ENCODE measurements around the gene SMAD4.

DNA sequence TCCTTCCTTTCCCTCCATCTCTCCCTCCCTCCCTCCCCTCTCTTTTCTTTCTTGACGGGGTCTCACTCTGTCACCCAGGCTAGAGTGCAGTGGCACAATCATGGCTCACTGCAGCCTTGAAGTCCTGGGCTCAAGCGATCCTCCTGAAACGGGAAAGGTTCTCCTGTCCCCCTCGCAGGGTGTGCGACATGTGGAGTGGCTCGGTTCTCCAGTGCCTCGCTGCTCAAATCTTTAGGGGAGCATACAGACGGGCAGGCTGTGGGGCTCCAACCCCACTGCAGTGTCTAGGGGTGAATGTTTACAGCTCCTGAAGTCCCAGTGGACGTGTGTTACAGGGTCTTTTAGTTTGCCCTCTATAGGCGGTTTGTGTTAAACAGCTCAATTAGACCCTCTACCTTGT, 93.5 kb downstream of the SMAD4 start:
- TF ChIP-seq EP300 (IDR thresholded peaks at IDR 0.05; ENCODE audit: borderline replicate concordance in 1 of 2, low read depth in 2 of 2, low read length in 2 of 2) (no peak), POLR2A (IDR thresholded peaks at IDR 0.05; ENCODE audit: control extremely low read depth in 1 of 2, low read depth in 2 of 2, low read length in 2 of 2) (no peak)
- TF ChIP-seq, protein P1, sequence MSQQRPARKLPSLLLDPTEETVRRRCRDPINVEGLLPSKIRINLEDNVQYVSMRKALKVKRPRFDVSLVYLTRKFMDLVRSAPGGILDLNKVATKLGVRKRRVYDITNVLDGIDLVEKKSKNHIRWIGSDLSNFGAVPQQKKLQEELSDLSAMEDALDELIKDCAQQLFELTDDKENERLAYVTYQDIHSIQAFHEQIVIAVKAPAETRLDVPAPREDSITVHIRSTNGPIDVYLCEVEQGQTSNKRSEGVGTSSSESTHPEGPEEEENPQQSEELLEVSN (IDR thresholded peaks at IDR 0.05), result no peak
- TF ChIP-seq, protein P2, sequence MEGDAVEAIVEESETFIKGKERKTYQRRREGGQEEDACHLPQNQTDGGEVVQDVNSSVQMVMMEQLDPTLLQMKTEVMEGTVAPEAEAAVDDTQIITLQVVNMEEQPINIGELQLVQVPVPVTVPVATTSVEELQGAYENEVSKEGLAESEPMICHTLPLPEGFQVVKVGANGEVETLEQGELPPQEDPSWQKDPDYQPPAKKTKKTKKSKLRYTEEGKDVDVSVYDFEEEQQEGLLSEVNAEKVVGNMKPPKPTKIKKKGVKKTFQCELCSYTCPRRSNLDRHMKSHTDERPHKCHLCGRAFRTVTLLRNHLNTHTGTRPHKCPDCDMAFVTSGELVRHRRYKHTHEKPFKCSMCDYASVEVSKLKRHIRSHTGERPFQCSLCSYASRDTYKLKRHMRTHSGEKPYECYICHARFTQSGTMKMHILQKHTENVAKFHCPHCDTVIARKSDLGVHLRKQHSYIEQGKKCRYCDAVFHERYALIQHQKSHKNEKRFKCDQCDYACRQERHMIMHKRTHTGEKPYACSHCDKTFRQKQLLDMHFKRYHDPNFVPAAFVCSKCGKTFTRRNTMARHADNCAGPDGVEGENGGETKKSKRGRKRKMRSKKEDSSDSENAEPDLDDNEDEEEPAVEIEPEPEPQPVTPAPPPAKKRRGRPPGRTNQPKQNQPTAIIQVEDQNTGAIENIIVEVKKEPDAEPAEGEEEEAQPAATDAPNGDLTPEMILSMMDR (IDR thresholded peaks at IDR 0.05; ENCODE audit: control extremely low read depth in 1 of 3, insufficient read depth in 1 of 3, low read depth in 1 of 3, low read length in 3 of 3), result no peak

Data from H1 (cell line).